Measurements from ENCODE around the gene AATK. TPM values are rescaled to one million over a fixed set of nuclear protein-coding genes. Genes with fewer than 3 reads are reported as not detected.

AATK gene
- total RNA-seq, 1 donor from 2014 or later: 0.42 TPM

DNA sequence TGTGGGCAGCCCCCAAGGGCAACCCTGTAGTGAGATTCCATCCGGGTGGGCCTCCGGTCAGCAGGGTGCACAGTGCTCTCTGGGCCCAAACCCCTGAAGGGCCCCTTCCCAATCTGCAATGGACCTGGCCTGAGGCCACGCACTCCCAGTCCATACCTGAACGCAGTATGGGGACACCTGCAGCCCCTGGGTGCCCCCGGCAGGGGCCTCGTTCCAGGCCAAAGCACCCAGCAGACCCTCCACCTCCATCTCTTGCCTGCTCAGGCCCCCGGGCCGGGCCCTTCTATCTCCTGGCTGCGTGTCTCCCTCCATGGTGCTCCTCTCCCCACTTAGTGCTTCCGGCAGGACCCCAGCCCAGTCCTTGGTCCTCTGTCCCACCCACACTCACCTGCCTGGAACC is 17.3 kb upstream of the AATK start:
- CTCF ChIA-PET: no interaction called here

DNA sequence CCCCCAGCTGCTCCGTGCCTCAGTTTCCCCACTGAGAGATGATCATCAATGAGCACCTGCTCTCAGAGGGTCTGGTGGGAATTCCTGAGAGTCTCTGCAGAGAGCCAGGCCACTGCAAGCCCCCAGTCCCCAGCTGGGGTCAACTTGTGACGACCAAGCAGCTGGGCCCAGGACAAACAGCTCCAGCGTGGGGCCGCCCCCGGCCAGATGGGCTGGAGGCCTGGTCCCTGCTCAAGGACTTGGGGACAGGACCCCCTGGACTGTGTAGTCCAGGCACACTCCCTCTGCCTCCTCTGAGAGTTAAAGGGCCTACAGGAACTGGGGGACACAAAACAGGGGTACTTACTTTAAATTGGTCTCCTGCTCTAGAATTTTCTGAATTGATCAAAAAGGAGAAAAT is 16.6 kb upstream of the AATK start:
- TF ChIP-seq, protein P1, sequence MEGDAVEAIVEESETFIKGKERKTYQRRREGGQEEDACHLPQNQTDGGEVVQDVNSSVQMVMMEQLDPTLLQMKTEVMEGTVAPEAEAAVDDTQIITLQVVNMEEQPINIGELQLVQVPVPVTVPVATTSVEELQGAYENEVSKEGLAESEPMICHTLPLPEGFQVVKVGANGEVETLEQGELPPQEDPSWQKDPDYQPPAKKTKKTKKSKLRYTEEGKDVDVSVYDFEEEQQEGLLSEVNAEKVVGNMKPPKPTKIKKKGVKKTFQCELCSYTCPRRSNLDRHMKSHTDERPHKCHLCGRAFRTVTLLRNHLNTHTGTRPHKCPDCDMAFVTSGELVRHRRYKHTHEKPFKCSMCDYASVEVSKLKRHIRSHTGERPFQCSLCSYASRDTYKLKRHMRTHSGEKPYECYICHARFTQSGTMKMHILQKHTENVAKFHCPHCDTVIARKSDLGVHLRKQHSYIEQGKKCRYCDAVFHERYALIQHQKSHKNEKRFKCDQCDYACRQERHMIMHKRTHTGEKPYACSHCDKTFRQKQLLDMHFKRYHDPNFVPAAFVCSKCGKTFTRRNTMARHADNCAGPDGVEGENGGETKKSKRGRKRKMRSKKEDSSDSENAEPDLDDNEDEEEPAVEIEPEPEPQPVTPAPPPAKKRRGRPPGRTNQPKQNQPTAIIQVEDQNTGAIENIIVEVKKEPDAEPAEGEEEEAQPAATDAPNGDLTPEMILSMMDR (IDR thresholded peaks at IDR 0.05): no peak

More for the DNA sequence above, 17.3 kb upstream of the AATK start:
- POLR2A ChIA-PET: no interaction called here
- Mint-ChIP-seq H3K4me3 (no peak overlapping the region), H3K27me3 (peaks cover 2% of the 10 kb centered on the region), H3K9me3 (no peaks in the 10 kb centered on the region), H3K36me3 (ENCODE audit: low read depth) (no peaks in the 10 kb centered on the region), H3K27ac (no peak overlapping the region), H3K4me1 (no peaks in the 10 kb centered on the region)
- intact Hi-C loops (cut with micrococcal nuclease): no loop called here
- ATAC-seq (ENCODE audit: low read depth) (no peak), DNase-seq (no peak)
- TF ChIP-seq, protein P1 (IDR thresholded peaks at IDR 0.05): no peak

DNA sequence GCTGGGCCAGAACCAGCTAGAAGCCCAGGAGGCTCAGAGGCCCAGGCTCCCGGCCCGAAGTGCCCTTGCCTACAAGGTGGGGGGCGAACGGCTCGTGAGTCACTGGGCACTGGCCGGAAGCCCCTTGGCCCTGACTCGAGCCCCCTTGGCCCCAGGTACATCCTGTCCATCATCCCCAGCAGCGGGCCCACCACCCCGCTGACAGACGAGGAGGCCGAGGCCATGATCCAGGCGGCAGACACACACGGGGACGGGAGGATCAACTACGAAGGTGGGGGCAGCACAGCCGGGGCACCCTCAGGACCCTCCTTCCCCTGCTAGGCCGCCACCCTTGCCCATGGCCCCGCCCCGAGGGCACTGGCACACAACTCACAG is 15.8 kb upstream of the AATK start:
- H3K36me3 Mint-ChIP-seq (ENCODE audit: low read depth): no peaks in the 10 kb centered on the region
- ChIA-PET CTCF (no interaction called here), POLR2A (no interaction called here)
- intact Hi-C loops (cut with micrococcal nuclease): no loop called here
- DNase-seq (no peak), ATAC-seq (ENCODE audit: low read depth) (no peak)
- peaks cover 2% of the 10 kb centered on the region for H3K27me3 Mint-ChIP-seq
- no peaks in the 10 kb centered on the region for H3K9me3 Mint-ChIP-seq
- no peak overlapping the region for H3K27ac Mint-ChIP-seq
- no peaks in the 10 kb centered on the region for H3K4me1 Mint-ChIP-seq
- TF ChIP-seq, protein P1 (IDR thresholded peaks at IDR 0.05): no peak
- no peak overlapping the region for H3K4me3 Mint-ChIP-seq

More for the DNA sequence above, 16.6 kb upstream of the AATK start:
- ATAC-seq (ENCODE audit: low read depth) (no peak), DNase-seq (no peak)
- ChIA-PET CTCF (no interaction called here), POLR2A (no interaction called here)
- Mint-ChIP-seq H3K9me3 (no peaks in the 10 kb centered on the region), H3K4me3 (no peak overlapping the region), H3K4me1 (no peaks in the 10 kb centered on the region), H3K27me3 (peaks cover 2% of the 10 kb centered on the region), H3K36me3 (ENCODE audit: low read depth) (no peaks in the 10 kb centered on the region), H3K27ac (no peak overlapping the region)
- intact Hi-C loops (cut with micrococcal nuclease): no loop called here

DNA sequence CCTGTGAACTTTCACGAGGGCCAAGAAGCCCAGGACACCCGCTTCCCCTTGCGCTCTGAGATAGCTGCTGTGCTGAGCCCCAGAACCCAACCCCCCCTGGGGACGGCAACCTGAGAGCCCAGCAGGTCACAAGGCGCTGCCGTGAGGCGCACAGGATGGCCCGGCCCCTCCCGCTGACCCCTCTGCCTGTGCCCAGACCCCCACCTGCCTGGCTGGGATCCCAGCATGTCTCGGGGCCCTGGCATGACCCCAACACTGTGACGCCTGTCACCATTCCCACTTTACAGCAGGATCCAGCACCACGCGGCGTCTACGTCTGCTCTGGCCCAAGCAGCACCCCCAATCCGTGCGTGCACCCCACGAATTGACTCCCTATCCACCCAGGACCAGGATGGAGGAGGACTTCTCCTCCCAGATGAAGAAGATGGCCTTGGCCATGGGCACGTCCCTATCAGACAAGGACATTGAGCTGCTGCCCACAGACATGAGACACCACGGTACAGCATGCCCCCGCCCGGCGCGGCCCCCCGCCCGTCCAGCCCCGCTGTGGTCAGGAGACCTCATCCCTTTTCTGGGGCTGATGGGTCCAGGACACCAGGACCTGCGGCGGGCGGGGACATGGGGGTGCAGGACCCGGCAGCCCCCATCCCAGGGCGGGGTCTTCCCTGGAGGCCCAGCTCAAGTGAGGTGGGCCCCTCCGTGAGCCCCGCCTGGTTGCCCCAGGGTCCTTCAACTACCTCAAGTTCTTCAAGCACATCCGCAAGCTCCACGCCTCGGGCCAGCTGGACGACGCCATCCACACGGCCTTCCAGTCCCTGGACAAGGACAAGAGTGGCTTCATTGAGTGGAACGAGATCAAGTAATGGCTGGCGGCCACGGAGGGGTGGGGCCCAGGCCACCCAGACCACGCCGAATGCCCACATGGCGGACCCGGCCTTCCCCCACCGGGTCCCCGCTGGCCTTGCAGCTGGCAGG is 15.1 kb upstream of the AATK start:
- Mint-ChIP-seq H3K36me3 (ENCODE audit: low read depth) (no peaks in the 10 kb centered on the region), H3K27me3 (peaks cover 2% of the 10 kb centered on the region), H3K4me1 (no peaks in the 10 kb centered on the region), H3K9me3 (no peaks in the 10 kb centered on the region), H3K27ac (no peak overlapping the region), H3K4me3 (no peak overlapping the region)
- intact Hi-C loops (cut with micrococcal nuclease): no loop called here
- TF ChIP-seq, protein P1 (IDR thresholded peaks at IDR 0.05): no peak
- ChIA-PET CTCF (no interaction called here), POLR2A (no interaction called here)
- no peak for DNase-seq
- no peak for ATAC-seq (ENCODE audit: low read depth)

DNA sequence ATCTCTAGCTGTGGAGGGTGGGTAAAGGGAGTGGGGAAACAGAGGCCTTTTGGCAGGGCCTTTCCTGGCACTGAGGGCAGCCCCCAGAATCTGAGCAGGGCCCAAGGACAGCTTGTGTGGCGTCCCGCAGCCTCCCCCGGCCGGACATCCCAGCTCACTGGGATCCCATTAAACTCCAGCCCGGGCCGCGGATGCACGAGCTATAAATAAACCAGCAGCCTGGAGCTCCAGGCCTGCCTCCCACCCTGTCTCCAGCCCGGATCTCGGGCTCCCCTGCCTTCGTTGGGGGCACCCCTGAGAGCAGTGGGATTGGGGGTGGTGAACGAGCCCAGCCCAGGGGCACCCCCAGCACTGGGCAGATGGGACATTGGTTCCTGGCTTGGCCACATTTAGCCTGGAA is 13.8 kb upstream of the AATK start:
- DNase-seq (no peak), ATAC-seq (ENCODE audit: low read depth) (no peak)
- ChIA-PET POLR2A (interaction anchor here (0.8 kb wide), 1 partner anchor 60 kb away, joined by 3 read pairs; no protein-coding TSS in a partner anchor), CTCF (no interaction called here)
- TF ChIP-seq, protein P1 (IDR thresholded peaks at IDR 0.05): no peak
- Mint-ChIP-seq H3K4me3 (no peak overlapping the region), H3K9me3 (peaks cover 8% of the 10 kb centered on the region), H3K36me3 (ENCODE audit: low read depth) (no peaks in the 10 kb centered on the region), H3K27ac (no peak overlapping the region), H3K27me3 (peaks cover 2% of the 10 kb centered on the region), H3K4me1 (no peaks in the 10 kb centered on the region)
- intact Hi-C loops (cut with micrococcal nuclease): no loop called here
